Adrenal gland (tissue), 5 donors: Measurements from ENCODE around the gene LZTS2.

Experiments used
- CTCF ChIP-seq, 6 experiments: fragments of 450-650 bp in 4 of 6; fragments of 200-600 bp in 2 of 6; sonication (generic) in 1 of 6; IDR thresholded peaks; 1 replicate in 5 of 6; 2 replicates in 1 of 6; pipeline versions ENCODE4 v1.5.1 to v1.8.0; 2016 to 2021; ENCODE audit warnings: antibody characterized with exemption in 6 of 6, mild to moderate bottlenecking in 2 of 6, moderate library complexity in 1 of 6
- POLR2A ChIP-seq, 2 donors: fragments of 450-650 bp; IDR thresholded peaks; one replicate each; pipeline ENCODE4 v1.6.1; 2017; ENCODE audit warnings: antibody characterized with exemption in 2 of 2, mild to moderate bottlenecking in 2 of 2, moderate library complexity in 1 of 2
- donor health status: DM: no; HTN: no; CAD: no.

GRCh38 chr10:101011517-101012423, 12.2 kb downstream of the LZTS2 start:
- TF ChIP-seq POLR2A (IDR thresholded peaks at IDR 0.05) (no peak), CTCF (IDR thresholded peaks at IDR 0.05) (peak in 4 of 6 experiments; percentile 5 to 23 (median 14))
